A673 (cell line): Measurements from ENCODE around the gene FGF12. TPM values are rescaled to one million over a fixed set of nuclear protein-coding genes. Genes with fewer than 3 reads are reported as not detected.

Experiments used
- BruUV-seq: library from RNA; stranded (reverse); fragments of 400-500 nt; replicated peaks from 2 replicates; lab custom pipeline; 2021; lab: Mats Ljungman, UMichigan
- CTCF ChIA-PET: fragments of 300-600 bp; sonication (Branson Sonifier 250); formaldehyde crosslinking; loops from one replicate; lab custom pipeline; 2022; ENCODE audit warnings: antibody characterized with exemption; lab: Charles Lee
- POLR2A ChIA-PET: fragments of 300-600 bp; sonication (Branson Sonifier 250); formaldehyde crosslinking; loops from one replicate; lab custom pipeline; 2022; ENCODE audit warnings: antibody characterized with exemption; ENCODE audit not compliant: low non-redundant PET; lab: Charles Lee
- DNase-seq: peaks from one replicate; pipeline ENCODE4 v3.0.0-alpha.2; 2015; ENCODE audit warnings: low spot score
- H3K27ac ChIP-seq: fragments of 200-600 bp; sonication (generic); 2 replicates; pipeline ENCODE4 v1.5.1; 2016; ENCODE audit warnings: mixed run types, low read depth, mild to moderate bottlenecking, mixed read lengths, antibody characterized with exemption, low read length; ENCODE audit not compliant: poor library complexity, severe bottlenecking
- H3K27me3 ChIP-seq: fragments of 200-600 bp; sonication (generic); replicated peaks from 2 replicates; pipeline ENCODE4 v1.6.1; 2017; ENCODE audit warnings: mixed run types, low read depth, mild to moderate bottlenecking, mixed read lengths, antibody characterized with exemption, low read length; ENCODE audit not compliant: insufficient read depth, poor library complexity
- H3K36me3 ChIP-seq: fragments of 200-600 bp; sonication (generic); 2 replicates; pipeline ENCODE4 v1.6.1; 2016; ENCODE audit warnings: mixed run types, mild to moderate bottlenecking, mixed read lengths, antibody characterized with exemption, low read length; ENCODE audit not compliant: insufficient read depth, poor library complexity, severe bottlenecking
- H3K4me1 ChIP-seq: fragments of 200-600 bp; sonication (generic); 2 replicates; pipeline ENCODE4 v1.6.1; 2017; ENCODE audit warnings: mixed run types, mild to moderate bottlenecking, mixed read lengths, antibody characterized with exemption, low read length; ENCODE audit not compliant: insufficient read depth, poor library complexity, severe bottlenecking
- H3K4me3 ChIP-seq: fragments of 200-600 bp; sonication (generic); 2 replicates; pipeline ENCODE4 v1.5.1; 2016; ENCODE audit warnings: low read depth, mixed run types, mild to moderate bottlenecking, mixed read lengths, low read length; ENCODE audit not compliant: poor library complexity, severe bottlenecking
- H3K9me3 ChIP-seq: fragments of 200-600 bp; sonication (generic); 2 replicates; pipeline ENCODE4 v1.6.1; 2016; ENCODE audit warnings: mixed run types, low read depth, mild to moderate bottlenecking, mixed read lengths, antibody characterized with exemption, low read length; ENCODE audit not compliant: poor library complexity, severe bottlenecking
- CTCF ChIP-seq: fragments of 300-800, 200-600 bp; sonication (generic); conservative IDR thresholded peaks from 2 replicates; pipeline ENCODE4 v1.5.1; 2017; ENCODE audit warnings: low read depth, mild to moderate bottlenecking, antibody characterized with exemption, low read length, moderate library complexity, mixed read lengths
- EZH2 ChIP-seq: fragments of 200-600 bp; sonication (generic); IDR thresholded peaks from 2 replicates; pipeline ENCODE4 v1.6.1; 2017; ENCODE audit warnings: borderline replicate concordance, low read depth, mild to moderate bottlenecking, mixed read lengths, antibody characterized with exemption, low read length; ENCODE audit not compliant: poor library complexity, severe bottlenecking
- intact Hi-C: fragments of 100-400 bp; cut with micrococcal nuclease; formaldehyde crosslinking; loops from one replicate; pipeline ENCODE4 v1.10.0; 2022; ENCODE audit not compliant: unreplicated experiment
- total RNA-seq: library from RNA; stranded (reverse); gene quantifications from 2 replicates; pipeline ENCODE4 v1.2.3, GENCODE V29; 2021

FGF12 gene
- total RNA-seq, 1 experiment from 2014 or later: 2.3 TPM

DNA sequence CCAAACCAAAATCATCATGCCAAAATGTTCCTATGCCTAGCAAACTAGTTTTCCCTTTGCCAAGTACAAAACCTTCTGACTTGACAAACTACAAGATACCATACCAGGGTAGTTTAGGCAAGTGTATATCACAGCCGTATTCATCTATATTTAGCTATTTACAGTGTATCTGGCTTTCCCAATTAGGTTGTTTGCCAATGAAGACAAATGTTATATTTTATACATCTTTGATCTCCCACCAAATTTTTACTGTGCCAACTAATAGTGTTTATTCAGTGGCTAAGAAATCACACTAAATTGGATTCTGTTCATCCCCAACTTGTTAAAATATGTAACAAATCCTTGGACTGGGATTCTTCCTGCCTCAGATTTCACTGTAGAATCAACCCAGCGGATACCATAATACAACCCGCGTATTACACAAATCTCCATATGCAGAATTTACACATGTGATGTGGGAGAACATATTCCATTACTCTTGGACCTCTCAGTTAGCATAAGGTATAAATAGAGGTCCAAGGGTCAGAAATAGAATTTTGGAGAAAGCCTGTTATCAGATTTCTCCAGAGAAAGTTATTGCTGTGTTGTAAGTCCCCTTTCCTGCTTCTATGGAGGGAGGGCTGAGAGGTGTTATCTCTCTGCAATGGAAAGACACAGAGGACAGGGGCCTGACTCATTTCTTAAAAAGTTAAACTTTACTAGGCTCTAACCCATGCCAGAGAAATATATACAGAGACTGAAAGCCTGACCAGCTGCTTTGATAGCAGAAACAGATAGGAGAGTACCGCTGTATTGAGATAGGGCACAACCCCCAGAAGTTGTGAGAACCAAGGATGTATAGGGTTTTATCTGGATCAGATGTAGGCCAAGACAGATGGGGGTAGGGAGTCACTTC is 467.0 kb downstream of the FGF12 start:
- Histone ChIP-seq H3K9me3 (no peaks in the 10 kb centered on the region), H3K36me3 (no peaks in the 10 kb centered on the region), H3K4me3 (no peak overlapping the region), H3K27ac (no peak overlapping the region), H3K27me3 (no peaks in the 10 kb centered on the region), H3K4me1 (peaks cover 28% of the 10 kb centered on the region)
- DNase-seq: no peak
- no peak for TF ChIP-seq CTCF
- no peak for TF ChIP-seq EZH2
- CTCF ChIA-PET: no interaction called here
- POLR2A ChIA-PET: no interaction called here
- intact Hi-C loops: no loop called here
- BruUV-seq: no TSS peak

- DNase-seq: no peak
- TF ChIP-seq EZH2 (no peak), CTCF (no peak)
- H3K9me3 ChIP-seq: no peaks in the 10 kb centered on the region
- no peak overlapping the region for H3K27ac ChIP-seq
- H3K27me3 ChIP-seq: no peaks in the 10 kb centered on the region
- H3K4me3 ChIP-seq: no peak overlapping the region
- no peaks in the 10 kb centered on the region for H3K36me3 ChIP-seq
- H3K4me1 ChIP-seq: peaks cover 34% of the 10 kb centered on the region
- POLR2A ChIA-PET: no interaction called here
- CTCF ChIA-PET: no interaction called here
- intact Hi-C loops: no loop called here
- BruUV-seq: no TSS peak
Measured at GRCh38 chr3:192259661-192260060, 467.7 kb downstream of the FGF12 start.

- Histone ChIP-seq H3K4me1 (peaks cover 43% of the 10 kb centered on the region), H3K4me3 (no peak overlapping the region), H3K36me3 (no peaks in the 10 kb centered on the region), H3K27me3 (no peaks in the 10 kb centered on the region), H3K27ac (no peak overlapping the region), H3K9me3 (no peaks in the 10 kb centered on the region)
- DNase-seq: no peak
- CTCF ChIA-PET: no interaction called here
- TF ChIP-seq EZH2: no peak
- TF ChIP-seq CTCF: no peak
- BruUV-seq: no TSS peak
- intact Hi-C loops: no loop called here
- POLR2A ChIA-PET: no interaction called here
Measured at GRCh38 chr3:192258721-192259120, 468.6 kb downstream of the FGF12 start.
